DOHH2 (cell line): Measurements from ENCODE around the gene MGLL.

Experiments
- CTCF ChIP-seq: fragments of 200-600 bp; sonication (generic); IDR thresholded peaks from one replicate; pipeline ENCODE4 v1.5.1; 2014; ENCODE audit warnings: antibody characterized with exemption, mild to moderate bottlenecking, low read depth, low read length; ENCODE audit not compliant: poor library complexity, severe bottlenecking
- EZH2phosphoT487 ChIP-seq: fragments of 200-600 bp; sonication (generic); IDR thresholded peaks from 2 replicates; pipeline ENCODE4 v1.6.1; 2017; ENCODE audit warnings: borderline replicate concordance, mild to moderate bottlenecking, antibody characterized with exemption, low read length, moderate library complexity, mixed read lengths

GRCh38 chr3:127744253-127744815 is 78.0 kb downstream of the MGLL start:
- no peak for TF ChIP-seq CTCF
- no peak for TF ChIP-seq EZH2phosphoT487
